Measurements from ENCODE around the gene SLC6A8.
A peak's percentile ranks its signal among the peaks of the same experiment; 100 is the strongest.
"Not testable (repeated sequence)": the region's sequence is repeated elsewhere in the genome, so short reads cannot be mapped to it uniquely, and the experiment has no call there.

Gene SLC6A8

DNA sequence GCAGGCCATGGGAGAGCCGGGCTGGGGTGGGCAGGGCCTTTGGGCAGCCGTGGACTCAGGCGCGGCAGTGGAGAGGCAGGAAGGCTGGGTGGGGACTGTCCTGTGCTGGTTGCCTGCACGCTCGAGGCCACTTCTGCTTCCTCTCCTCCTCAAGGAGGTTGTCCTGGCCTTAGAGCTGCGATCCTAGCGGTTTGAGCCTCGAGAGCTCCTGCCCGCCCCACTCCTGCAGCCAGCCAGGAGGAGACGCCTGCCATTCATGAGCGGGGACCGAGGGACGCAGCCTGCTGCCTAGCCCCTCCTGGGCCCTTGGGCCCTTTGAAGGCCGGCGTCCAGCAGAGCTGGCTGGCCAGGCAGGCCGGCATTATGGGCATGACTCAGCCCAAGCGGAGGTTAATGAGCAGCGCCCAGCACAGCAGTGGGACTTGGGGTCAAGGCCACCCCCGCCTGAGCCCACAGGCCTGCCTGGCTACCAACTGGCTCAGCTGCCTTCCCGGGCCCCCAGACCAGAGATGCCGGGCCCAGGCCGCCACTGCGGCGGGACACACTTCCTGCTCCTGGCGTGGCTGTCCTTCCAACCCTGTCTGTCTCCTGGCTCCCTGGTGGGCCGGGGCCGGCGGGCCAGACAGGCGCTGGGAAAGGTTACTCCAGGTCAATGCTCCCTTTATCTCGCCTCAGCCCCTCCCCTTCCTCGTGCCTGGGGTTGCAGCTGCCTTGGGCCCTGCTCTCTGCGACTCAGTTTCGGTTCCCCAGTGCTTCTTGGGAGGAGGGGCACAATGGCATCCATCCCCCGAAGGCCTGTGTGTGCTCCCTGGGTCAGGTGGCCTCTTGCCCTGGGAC lies 38.8 kb downstream of the SLC6A8 start:
- Histone ChIP-seq H3K27ac (peak overlapping the region; percentile 59), H3K4me3 (ENCODE audit: low read depth, low read length) (peak overlapping the region; percentile 15), H3K27me3 (replicated peaks) (no peaks in the 10 kb centered on the region), H3K36me3 (replicated peaks) (no peaks in the 10 kb centered on the region)
- no peak for TF ChIP-seq CTCF (IDR thresholded peaks at IDR 0.05; ENCODE audit: low read depth, low read length, missing control alignments)
- in situ Hi-C loops (cut with HindIII; ENCODE audit: low pct_ligation_motif_present, low sequenced_read_pairs) = no loop called here
- DNase-seq = no peak

- no peaks in the 10 kb centered on the region for H3K36me3 ChIP-seq (replicated peaks)
- in situ Hi-C loops (cut with HindIII; ENCODE audit: low pct_ligation_motif_present, low sequenced_read_pairs) = no loop called here
- H3K27me3 ChIP-seq (replicated peaks) = no peaks in the 10 kb centered on the region
- H3K4me3 ChIP-seq (ENCODE audit: low read depth, low read length) = no peak overlapping the region
- no peak for DNase-seq
- peak overlapping the region; percentile 59 for H3K27ac ChIP-seq
- TF ChIP-seq CTCF (IDR thresholded peaks at IDR 0.05; ENCODE audit: low read depth, low read length, missing control alignments) = no peak
Measured at GRCh38 chrX:153727123-153727931, 39.6 kb downstream of the SLC6A8 start.

- no peaks in the 10 kb centered on the region for H3K27me3 ChIP-seq (replicated peaks)
- no peaks in the 10 kb centered on the region for H3K36me3 ChIP-seq (replicated peaks)
- H3K27ac ChIP-seq = no peak overlapping the region
- H3K4me3 ChIP-seq (ENCODE audit: low read depth, low read length) = no peak overlapping the region
- in situ Hi-C loops (cut with HindIII; ENCODE audit: low pct_ligation_motif_present, low sequenced_read_pairs) = no loop called here
- DNase-seq = no peak
- no peak for TF ChIP-seq CTCF (IDR thresholded peaks at IDR 0.05; ENCODE audit: low read depth, low read length, missing control alignments)
Measured at GRCh38 chrX:153728095-153728494, 40.4 kb downstream of the SLC6A8 start.

DNA sequence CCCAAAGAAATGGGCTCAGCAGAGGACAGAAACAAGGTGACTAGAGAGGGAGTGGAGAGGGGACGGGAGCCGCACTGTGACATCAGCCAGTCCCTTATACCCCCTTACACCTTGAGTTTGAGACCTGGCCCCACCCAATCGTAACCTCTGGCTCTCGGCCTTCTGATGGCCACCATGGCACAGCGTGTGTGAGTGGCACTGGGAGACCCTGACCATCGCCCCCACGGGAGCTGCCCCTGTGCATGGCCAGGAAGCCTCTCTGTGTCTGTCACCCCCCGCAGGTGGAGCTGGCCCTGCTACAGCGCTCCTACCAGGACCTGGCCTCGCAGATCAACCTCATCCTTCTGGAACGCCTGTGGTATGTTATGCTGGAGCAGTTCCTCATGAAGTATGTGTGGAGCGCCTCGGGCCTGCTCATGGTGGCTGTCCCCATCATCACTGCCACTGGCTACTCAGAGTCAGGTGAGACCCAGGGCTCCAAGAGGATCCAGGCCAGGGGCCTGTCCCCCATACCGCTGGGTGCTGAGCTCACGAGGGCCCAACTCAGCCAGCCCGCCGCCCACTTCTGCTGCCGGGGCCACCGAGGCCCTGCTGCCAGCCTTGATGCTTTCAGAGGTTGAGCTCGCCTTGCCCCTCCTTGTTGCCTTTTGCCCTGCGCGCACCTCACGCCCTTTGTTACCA lies 41.4 kb downstream of the SLC6A8 start:
- no peak for DNase-seq
- no peak overlapping the region for H3K27ac ChIP-seq
- H3K27me3 ChIP-seq (replicated peaks) = no peaks in the 10 kb centered on the region
- H3K36me3 ChIP-seq (replicated peaks) = no peaks in the 10 kb centered on the region
- no peak for TF ChIP-seq CTCF (IDR thresholded peaks at IDR 0.05; ENCODE audit: low read depth, low read length, missing control alignments)
- H3K4me3 ChIP-seq (ENCODE audit: low read depth, low read length) = no peak overlapping the region
- in situ Hi-C loops (cut with HindIII; ENCODE audit: low pct_ligation_motif_present, low sequenced_read_pairs) = no loop called here

DNA sequence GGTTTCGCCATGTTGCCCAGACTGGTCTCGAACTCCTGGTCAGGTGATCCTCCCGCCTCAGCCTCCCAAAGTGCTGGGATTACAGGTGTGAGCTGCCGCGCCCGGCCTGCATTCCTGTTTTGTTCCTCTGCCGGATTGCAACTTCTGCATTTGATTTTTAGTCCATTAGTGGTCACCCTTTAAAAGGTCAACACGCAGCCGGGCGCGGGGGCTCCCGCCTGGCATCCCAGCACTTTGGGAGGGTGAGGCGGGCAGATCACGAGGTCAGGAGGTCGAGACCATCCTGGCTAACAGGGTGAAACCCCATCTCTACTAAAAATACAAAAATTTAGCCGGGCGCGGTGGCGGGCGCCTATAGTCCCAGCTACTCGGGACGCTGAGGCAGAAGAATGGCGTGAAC lies 42.4 kb downstream of the SLC6A8 start:
- H3K27me3 ChIP-seq (replicated peaks); H3K36me3 ChIP-seq (replicated peaks); H3K4me3 ChIP-seq (ENCODE audit: low read depth, low read length); H3K27ac ChIP-seq; DNase-seq; in situ Hi-C loops (cut with HindIII; ENCODE audit: low pct_ligation_motif_present, low sequenced_read_pairs): not testable (repeated sequence)
